GM12878 (cell line): Measurements from ENCODE around the gene CCS. TPM values are rescaled to one million over a fixed set of nuclear protein-coding genes. Genes with fewer than 3 reads are reported as not detected.

Experiments
- ATAC-seq: fragments of 200-7000 bp; cut with Tn5 transposase; 3 replicates; pipeline ENCODE4 v1.9.1; 2020; ENCODE audit warnings: mild to moderate bottlenecking, moderate library complexity
- BruUV-seq: library from RNA; stranded (reverse); fragments of 400-500 nt; replicated peaks from 2 replicates; lab custom pipeline; 2021; lab: Mats Ljungman, UMichigan
- CTCF ChIA-PET: fragments of 300-600 bp; sonication (Branson Sonifier 250); formaldehyde crosslinking; extraction: SDS; loops from one replicate; lab custom pipeline; 2021; ENCODE audit warnings: inconsistent platforms; lab: Yijun Ruan, JAX
- POLR2A ChIA-PET: fragments of 350-600 bp; formaldehyde crosslinking; extraction: SDS; loops from one replicate; lab custom pipeline; 2021; ENCODE audit warnings: inconsistent platforms; lab: Charles Lee
- RAD21 ChIA-PET: fragments of 300-600 bp; sonication (Branson Sonifier 250); formaldehyde crosslinking; loops from one replicate; lab custom pipeline; 2023; ENCODE audit warnings: antibody characterized with exemption; ENCODE audit not compliant: unreplicated experiment; lab: Charles Lee
- SMC1A ChIA-PET: fragments of 300-600 bp; sonication (Branson Sonifier 250); formaldehyde crosslinking; loops from one replicate; lab custom pipeline; 2023; ENCODE audit not compliant: unreplicated experiment, uncharacterized antibody; lab: Charles Lee
- DNase-seq: peaks from one replicate; pipeline ENCODE4 v3.0.0-alpha.2; 2011; ENCODE audit warnings: low read depth, low spot score
- FAIRE-seq: peaks from 3 replicates; lab custom pipeline; 2011; peaks lifted over from hg19 to GRCh38; lab: Jason Lieb, UNC
- H2AFZ ChIP-seq: 2 replicates; pipeline ENCODE4 v1.6.0; 2011; ENCODE audit warnings: low read depth, low read length, control low read depth; ENCODE audit not compliant: control insufficient read depth
- H3K27ac ChIP-seq: 2 replicates; pipeline ENCODE4 v1.5.1; 2011; ENCODE audit warnings: control low read depth; ENCODE audit not compliant: control insufficient read depth, insufficient read depth
- H3K27me3 ChIP-seq, 2 experiments: replicated peaks in 1 of 2; 2 replicates each; pipeline versions ENCODE4 v1.6.0 to v1.6.1; 2011; ENCODE audit warnings: low read length in 1 of 2; ENCODE audit not compliant: control insufficient read depth in 2 of 2, insufficient read depth in 2 of 2
- H3K36me3 ChIP-seq, 2 experiments: 2 replicates each; pipeline ENCODE4 v1.5.1; 2011; ENCODE audit warnings: low read length in 1 of 2; ENCODE audit not compliant: control insufficient read depth in 2 of 2, insufficient read depth in 2 of 2
- H3K4me1 ChIP-seq: 2 replicates; pipeline ENCODE4 v1.6.1; 2011; ENCODE audit warnings: mild to moderate bottlenecking, low read length, moderate library complexity, mixed read lengths; ENCODE audit not compliant: control insufficient read depth, insufficient read depth
- H3K4me2 ChIP-seq: 2 replicates; pipeline ENCODE4 v1.6.0; 2011; ENCODE audit warnings: control low read depth; ENCODE audit not compliant: control insufficient read depth, insufficient read depth
- H3K4me3 ChIP-seq: fragments of 200-600 bp; sonication (generic); 2 replicates; pipeline ENCODE4 v1.5.1; 2016
- H3K79me2 ChIP-seq: 2 replicates; pipeline ENCODE4 v1.6.0; 2011; ENCODE audit warnings: low read length; ENCODE audit not compliant: control insufficient read depth, insufficient read depth
- H3K9ac ChIP-seq: 2 replicates; pipeline ENCODE4 v1.8.0; 2011; ENCODE audit warnings: low read length, control low read depth, mixed read lengths; ENCODE audit not compliant: control insufficient read depth, insufficient read depth
- H3K9me3 ChIP-seq: replicated peaks from 3 replicates; pipeline ENCODE4 v1.5.1; 2011; ENCODE audit warnings: mild to moderate bottlenecking, low read length; ENCODE audit not compliant: control insufficient read depth, insufficient read depth
- H4K20me1 ChIP-seq: 2 replicates; pipeline ENCODE4 v1.6.0; 2011; ENCODE audit not compliant: control insufficient read depth, insufficient read depth
- CHD1 ChIP-seq: IDR thresholded peaks from 2 replicates; pipeline ENCODE4 v1.6.1; 2012; ENCODE audit warnings: low read depth, low read length, improper control_type of control experiment
- CUX1 ChIP-seq: IDR thresholded peaks from 2 replicates; pipeline ENCODE4 v1.6.1; 2012; ENCODE audit warnings: improper control_type of control experiment, low read depth, low read length; ENCODE audit not compliant: insufficient replicate concordance
- HSF1 ChIP-seq: fragments of 150-350 bp; IDR thresholded peaks from 2 replicates; pipeline ENCODE4 v1.6.1; 2014; ENCODE audit warnings: mild to moderate bottlenecking, low read depth, low read length
- JUNB ChIP-seq: IDR thresholded peaks from 2 replicates; pipeline ENCODE4 v1.6.1; 2016; ENCODE audit warnings: antibody characterized with exemption, mild to moderate bottlenecking
- RB1 ChIP-seq: fragments of 450-650 bp; formaldehyde crosslinking; IDR thresholded peaks from 2 replicates; pipeline ENCODE4 v1.6.1; 2017; ENCODE audit warnings: mild to moderate bottlenecking, borderline replicate concordance
- ZBED1 ChIP-seq: IDR thresholded peaks from 2 replicates; pipeline ENCODE4 v1.6.1; 2016; ENCODE audit warnings: borderline replicate concordance
- ZNF274 ChIP-seq: IDR thresholded peaks from one replicate; pipeline ENCODE4 v1.8.0; 2011; ENCODE audit not compliant: insufficient read length, insufficient read depth
- WGBS: methylation state at CpG from one replicate; pipeline ENCODE4 v1.1.6; 2016; ENCODE audit warnings: low lambda C conversion rate; ENCODE audit not compliant: insufficient replicate concordance, insufficient coverage; ENCODE audit errors: missing lambda C conversion rate; 5-methylcytosine and 5-hydroxymethylcytosine counted together
- in situ Hi-C: fragments of 300-500 bp; cut with MboI; formaldehyde crosslinking; loops from 9 replicates; pipeline ENCODE4 v1.14.3; 2018; ENCODE audit warnings: mixed read lengths
- intact Hi-C: fragments of 100-400 bp; cut with micrococcal nuclease; formaldehyde crosslinking; loops from one replicate; pipeline ENCODE4 v1.14.2; 2022; ENCODE audit not compliant: unreplicated experiment
- polyA plus RNA-seq, 11 experiments: library from polyadenylated mRNA; depleted of rRNA in 4 of 11; unstranded in 6 of 11; stranded (reverse) in 5 of 11; fragments of >200 nt; fragmentation: Nextera tagmentation in 4 of 11; fragmentation: Illumina TruSeq in 1 of 11; extraction: Ambion mirVana in 4 of 11; extraction: Trizol in 1 of 11; gene quantifications; 1 replicate in 1 of 11; 2 replicates in 10 of 11; pipeline versions ENCODE4 v1.2.1 to v1.2.3, GENCODE V29; 2011 to 2016; ENCODE audit warnings: inconsistent platforms in 2 of 11, missing spikeins in 2 of 11, low read depth in 1 of 11
- total RNA-seq, 4 experiments: library from RNA; depleted of rRNA in 3 of 4; stranded (reverse); fragments of >200 nt in 3 of 4; fragmentation: Illumina TruSeq in 1 of 4; extraction: Trizol in 1 of 4; gene quantifications; 2 replicates each; pipeline versions ENCODE4 v1.2.1 to v1.2.3, GENCODE V29; 2013 to 2021

CCS gene
- total and polyA plus RNA-seq, 10 of the 15 experiments (the other 5 are each of a cell fraction or from before 2014, with no cell fraction given), result 1.5 to 44.2 (median 30.6) TPM

GRCh38 chr11:66563832-66564231, 29.2 kb upstream of the CCS start:
- DNase-seq (no peak), ATAC-seq (no peak), FAIRE-seq (no peak)
- Histone ChIP-seq H3K4me3 (no peak overlapping the region), H3K9ac (no peak overlapping the region), H3K4me1 (no peaks in the 10 kb centered on the region), H3K27ac (no peak overlapping the region), H3K79me2 (no peaks in the 10 kb centered on the region), H3K27me3 (peaks cover 0 to 6% of the 10 kb centered on the region in 2 experiments; a peak in 3 of 4 replicates), H3K9me3 (no peaks in the 10 kb centered on the region), H4K20me1 (no peaks in the 10 kb centered on the region), H3K4me2 (no peak overlapping the region), H2AFZ (no peak overlapping the region), H3K36me3 (no peaks in the 10 kb centered on the region)
- intact Hi-C loops (no loop called here), in situ Hi-C loops (no loop called here)
- SMC1A ChIA-PET, result no interaction called here
- WGBS, result 50% methylated on average over 10 of the region's 10 CpGs
- RAD21 ChIA-PET, result no interaction called here
- POLR2A ChIA-PET, result no interaction called here
- BruUV-seq, result no TSS peak
- CTCF ChIA-PET, result interaction anchor here (0.9 kb wide), 1 partner anchor 115 kb away, joined by 4 read pairs; no protein-coding TSS in a partner anchor
- no peak for TF ChIP-seq ZNF274
- no peak for TF ChIP-seq HSF1
- TF ChIP-seq CHD1, result no peak
- TF ChIP-seq RB1, result no peak
- no peak for TF ChIP-seq CUX1
- no peak for TF ChIP-seq JUNB
- TF ChIP-seq ZBED1, result no peak
- TF ChIP-seq, all 136 proteins: peak for 0
